HG03060 (cell line): ENCODE data around the gene CGRRF1.

ENCODE experiments used
- ATAC-seq: cut with Tn5 transposase; IDR thresholded peaks from one replicate; pipeline ENCODE4 v1.9.1; 2021; ENCODE audit warnings: low read depth, moderate number of reproducible peaks; ENCODE audit not compliant: unreplicated experiment

The CGRRF1 gene

GRCh38 chr14:54489318-54489683 is 20.4 kb upstream of the CGRRF1 start:
- no peak for ATAC-seq

- ATAC-seq = no peak
Measured at GRCh38 chr14:54489731-54490444, 19.8 kb upstream of the CGRRF1 start.

DNA sequence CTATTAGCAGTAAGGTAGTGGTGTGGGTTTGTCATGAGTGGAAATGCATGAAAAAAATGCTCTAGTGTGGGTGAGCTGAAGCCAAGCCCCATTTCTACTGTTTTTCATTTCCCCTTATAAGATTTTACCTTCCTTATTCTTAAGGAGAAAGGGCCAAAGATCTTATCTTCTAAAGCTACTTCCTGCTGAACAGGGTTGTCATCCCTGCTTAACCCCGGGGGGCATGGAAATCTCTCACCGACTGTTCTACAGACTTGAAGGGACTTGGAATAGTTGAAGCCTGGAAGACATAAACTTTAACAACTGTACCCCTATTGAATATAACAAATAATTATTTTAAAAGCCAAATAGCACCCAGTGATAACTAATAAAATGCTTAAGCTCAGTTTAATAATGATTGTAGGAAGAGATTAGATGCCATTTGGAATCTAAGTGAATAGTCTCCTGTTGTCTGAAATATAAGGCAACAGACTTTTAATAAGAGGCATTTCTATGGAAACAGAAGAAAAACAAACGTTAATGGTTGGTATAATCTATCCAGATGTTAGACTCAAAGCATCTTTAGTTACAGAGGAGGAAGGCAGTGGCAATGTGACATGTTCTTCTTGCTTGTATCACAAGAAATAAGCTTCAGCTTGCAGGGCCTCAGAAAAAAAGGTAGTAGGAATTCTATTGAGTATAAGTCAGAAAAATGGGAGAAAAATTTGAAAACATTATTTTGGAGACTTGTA is 19.1 kb upstream of the CGRRF1 start:
- ATAC-seq = no peak

DNA sequence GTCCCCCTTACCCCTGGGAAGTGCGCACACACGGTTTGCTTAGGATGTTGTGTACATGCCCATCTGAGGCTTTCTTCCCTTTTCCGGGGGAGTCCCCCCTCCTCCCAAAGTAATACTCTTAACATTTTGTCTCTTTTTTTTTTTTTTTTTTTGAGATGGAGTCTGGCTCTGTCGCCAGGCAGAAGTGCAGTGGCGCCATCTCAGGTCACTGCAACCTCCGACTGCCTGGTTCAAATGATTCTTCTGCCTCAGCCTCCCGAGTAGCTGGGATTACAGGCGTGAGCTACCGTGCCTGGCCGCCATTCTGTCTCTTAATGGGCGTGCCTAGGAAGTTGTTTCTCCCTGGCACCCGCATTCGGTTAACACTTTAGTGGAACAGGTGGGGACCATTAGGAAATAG is 16.4 kb upstream of the CGRRF1 start:
- no peak for ATAC-seq

DNA sequence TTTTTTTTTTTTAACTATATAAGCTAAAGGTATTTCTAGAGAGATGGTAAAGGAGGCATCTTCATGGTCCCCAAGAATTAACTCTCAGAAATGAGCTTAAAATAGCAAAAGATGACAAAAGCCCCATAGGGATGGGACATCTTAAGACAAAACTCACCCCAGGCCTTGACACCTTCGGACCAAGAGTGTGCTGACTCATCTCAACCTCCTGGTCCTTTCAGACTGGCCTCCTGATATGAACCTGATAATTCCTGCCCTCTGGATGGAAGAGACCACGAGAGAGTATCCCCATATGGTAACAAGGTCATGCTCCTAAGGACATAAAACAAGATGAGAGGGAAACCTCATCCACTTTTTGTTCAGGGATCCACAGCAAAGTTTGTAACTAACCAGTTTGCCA is 12.5 kb upstream of the CGRRF1 start:
- ATAC-seq = no peak

DNA sequence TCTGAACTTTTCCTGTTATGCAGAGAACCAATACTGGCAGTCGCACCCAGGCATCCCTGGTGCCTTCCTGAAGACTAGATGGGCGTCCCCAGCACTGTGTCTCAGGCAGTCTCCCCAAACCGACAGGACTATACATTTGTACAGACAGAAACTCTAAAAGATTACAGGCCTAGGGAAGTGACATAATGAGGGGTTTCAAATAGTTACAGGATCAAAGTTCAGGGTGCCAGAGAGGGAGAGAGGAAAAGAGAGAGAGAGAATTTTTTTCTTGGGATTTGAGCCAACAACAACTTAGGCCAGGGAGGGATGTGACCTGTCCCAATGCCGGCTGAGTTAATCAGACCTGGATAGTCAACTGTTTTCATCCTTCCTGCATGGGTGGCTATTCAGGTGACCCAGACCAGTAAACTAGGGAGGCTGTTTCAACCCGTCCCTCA is 11.6 kb upstream of the CGRRF1 start:
- no peak for ATAC-seq

DNA sequence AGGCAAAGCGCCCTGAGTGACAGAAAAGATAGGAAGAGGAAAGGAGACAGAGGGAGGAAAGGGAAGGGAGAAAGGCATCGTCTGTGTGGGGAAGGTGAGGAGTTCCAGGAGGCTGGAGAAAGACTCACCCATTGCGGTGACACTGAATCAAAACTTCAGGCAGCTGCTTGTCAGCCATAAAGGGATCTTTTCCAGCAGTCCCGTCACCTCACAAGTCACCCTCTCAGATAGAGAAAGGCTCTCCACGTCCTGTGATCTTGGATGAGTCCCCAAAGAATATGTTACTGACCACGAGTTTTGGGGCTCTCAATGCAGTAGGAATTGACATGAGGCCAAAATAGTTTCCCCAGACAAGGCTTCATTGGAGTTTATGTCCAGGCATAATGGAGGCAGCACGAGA is 11.1 kb upstream of the CGRRF1 start:
- no peak for ATAC-seq

- no peak for ATAC-seq
Measured at GRCh38 chr14:54500744-54501143, 9.0 kb upstream of the CGRRF1 start.

DNA sequence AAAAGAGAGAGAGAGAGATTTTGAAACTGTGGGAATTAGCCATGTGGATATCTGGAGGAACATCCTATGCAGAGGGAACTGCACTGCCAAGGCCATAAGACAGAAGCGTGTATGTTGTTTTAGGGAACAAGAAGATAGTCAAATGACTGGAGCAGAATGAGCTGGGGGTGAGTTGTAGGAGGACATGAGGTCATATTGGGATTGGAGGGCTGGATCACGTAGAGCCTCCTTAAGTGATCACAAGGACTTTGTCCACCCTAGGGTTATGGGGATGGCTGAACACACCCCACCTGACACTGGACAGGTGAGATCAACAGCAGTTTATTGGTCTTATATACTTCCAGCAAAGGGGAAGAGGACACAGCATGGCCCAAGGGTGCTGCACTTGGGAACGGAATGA is 8.2 kb upstream of the CGRRF1 start:
- no peak for ATAC-seq

DNA sequence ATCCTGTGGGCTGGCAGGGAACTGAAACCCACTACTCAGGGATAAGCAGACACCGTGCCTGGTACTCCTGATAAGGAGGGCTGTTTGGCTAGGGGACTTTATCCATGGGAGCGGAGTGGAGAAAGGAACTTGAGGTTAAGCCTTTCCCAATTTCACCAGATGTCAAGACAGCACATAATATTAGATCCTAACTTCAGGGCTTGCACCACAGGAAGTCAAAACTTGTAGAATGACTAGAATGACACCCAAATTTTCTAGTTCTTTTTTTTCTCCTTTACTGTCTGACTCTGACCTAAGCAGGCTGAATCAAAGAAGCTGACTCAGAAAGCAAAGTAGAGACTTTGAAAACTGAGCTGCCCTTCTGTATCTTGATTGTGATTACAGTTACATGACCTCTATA is 7.1 kb upstream of the CGRRF1 start:
- ATAC-seq = no peak

- no peak for ATAC-seq
Measured at GRCh38 chr14:54503486-54503885, 6.2 kb upstream of the CGRRF1 start.

GRCh38 chr14:54512393-54512792 is 2.7 kb downstream of the CGRRF1 start:
- ATAC-seq = no peak

DNA sequence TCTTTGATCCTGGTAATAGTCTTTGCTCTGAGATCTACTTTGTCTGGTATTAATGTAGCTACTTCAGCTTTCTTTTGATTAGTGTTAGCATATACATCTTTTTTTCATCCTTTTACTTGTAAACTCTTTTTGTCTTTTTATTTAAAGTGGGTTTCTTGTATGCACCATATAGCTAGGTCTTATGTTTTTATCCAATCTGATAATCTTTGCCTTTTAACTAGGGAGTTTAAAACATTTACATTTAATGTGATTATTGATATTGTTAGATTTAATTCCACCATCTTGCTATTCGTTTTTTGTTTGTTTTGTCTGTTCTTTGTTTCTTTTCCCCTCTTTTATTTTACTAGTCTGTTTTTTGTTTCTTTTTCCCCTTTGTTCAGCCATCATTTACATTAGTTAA is 6.0 kb downstream of the CGRRF1 start:
- no peak for ATAC-seq

DNA sequence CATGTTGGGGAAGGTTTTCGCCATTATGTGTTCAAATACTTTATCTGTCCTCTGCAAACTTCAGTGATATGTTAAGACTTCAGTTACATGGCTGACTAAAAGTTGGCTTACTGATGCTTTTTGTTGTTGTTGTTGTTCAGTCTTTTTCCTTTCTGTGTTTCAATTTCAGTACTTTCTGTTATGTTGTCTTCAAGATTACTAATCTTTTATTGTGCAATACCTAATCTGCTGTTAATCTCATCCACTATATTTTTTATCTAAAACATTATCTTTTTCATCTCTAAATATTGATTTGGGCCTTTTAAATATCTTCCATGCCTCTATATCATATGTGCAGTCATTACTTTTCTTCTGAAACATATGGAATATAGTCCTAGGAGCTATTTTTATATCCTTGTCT is 7.0 kb downstream of the CGRRF1 start:
- no peak for ATAC-seq

DNA sequence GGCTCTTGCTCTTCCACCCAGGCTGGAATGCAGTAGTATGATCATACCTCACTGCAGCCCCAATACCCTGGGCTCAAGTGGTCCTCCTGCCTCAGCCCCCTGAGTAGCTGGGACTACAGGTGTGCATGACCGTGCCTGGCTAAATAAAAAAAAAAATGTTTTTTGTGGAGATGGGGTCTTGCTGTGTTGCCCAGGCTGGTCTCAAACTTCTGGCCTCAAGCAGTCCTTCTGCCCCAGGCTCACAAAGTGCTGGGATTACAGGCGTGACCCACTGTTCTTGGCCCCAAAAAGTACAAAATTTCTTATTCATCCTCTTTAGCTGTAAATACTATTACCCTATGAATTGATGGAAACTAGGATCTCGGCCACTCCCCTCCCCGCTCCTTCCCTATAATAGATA is 14.7 kb downstream of the CGRRF1 start:
- ATAC-seq = no peak

DNA sequence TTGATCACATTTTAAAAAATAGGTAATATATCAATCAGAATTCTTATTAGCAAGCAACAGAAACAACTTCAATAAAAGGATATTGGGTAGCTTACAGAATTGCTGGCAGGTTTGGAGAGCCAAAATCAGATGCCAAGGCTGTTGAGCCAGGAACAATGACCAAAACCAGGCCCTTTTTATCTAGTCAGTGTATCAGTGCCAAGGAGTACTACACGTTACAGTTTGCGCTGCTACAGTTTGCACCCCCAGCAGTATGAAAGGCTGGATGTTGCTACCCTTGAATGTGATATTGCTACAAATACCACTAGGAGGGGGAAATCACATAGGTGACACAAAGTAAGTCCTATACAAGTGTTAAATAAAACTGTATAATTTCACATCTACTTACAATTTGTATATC is 19.3 kb downstream of the CGRRF1 start:
- no peak for ATAC-seq

- ATAC-seq = no peak
Measured at GRCh38 chr14:54529811-54530210, 20.1 kb downstream of the CGRRF1 start.

GRCh38 chr14:54532111-54533012 is 22.7 kb downstream of the CGRRF1 start:
- peak; percentile 93 for ATAC-seq

GRCh38 chr14:54533100-54533499 is 23.4 kb downstream of the CGRRF1 start:
- no peak for ATAC-seq

DNA sequence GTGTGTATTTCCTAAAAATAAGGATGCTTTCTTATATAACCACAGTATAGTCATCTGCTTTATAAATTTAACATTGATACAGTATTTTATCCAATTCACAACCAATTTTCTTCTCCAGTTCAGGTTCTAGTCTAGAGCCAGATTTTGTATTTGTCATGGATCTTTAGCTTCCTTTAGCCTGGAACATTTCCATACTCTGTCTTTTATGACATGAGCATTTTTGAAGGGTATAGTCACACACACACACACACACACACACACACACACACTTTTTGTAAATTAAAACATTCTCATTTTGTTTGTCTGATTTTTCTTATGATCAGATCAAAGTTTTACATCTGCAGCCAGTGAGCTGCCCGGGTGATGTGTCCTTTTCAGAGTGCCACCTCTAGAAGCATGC is 25.4 kb downstream of the CGRRF1 start:
- no peak for ATAC-seq

- no peak for ATAC-seq
Measured at GRCh38 chr14:54535646-54536045, 25.9 kb downstream of the CGRRF1 start.
